HL-60 (cell line): ENCODE measurements around the gene EBLN2.
A peak's percentile ranks its signal among the peaks of the same experiment; 100 is the strongest.

ENCODE experiments used
- DNase-seq, 2 experiments: peaks; one replicate each; pipeline ENCODE4 v3.0.0-alpha.2; 2010 to 2020; ENCODE audit warnings: low read depth in 1 of 2, low spot score in 1 of 2
- H3K27ac ChIP-seq: fragments of 250-450 bp; sonication (Bioruptor Pico); replicated peaks from 2 replicates; pipeline ENCODE4 v1.5.1; 2020; ENCODE audit warnings: mild to moderate bottlenecking, moderate library complexity
- H3K27me3 ChIP-seq: fragments of 250-450 bp; sonication (Bioruptor Pico); 2 replicates; pipeline ENCODE4 v1.5.1; 2021; ENCODE audit warnings: mild to moderate bottlenecking, moderate library complexity; ENCODE audit not compliant: insufficient read depth, poor library complexity, severe bottlenecking
- H3K4me3 ChIP-seq: replicated peaks from 2 replicates; pipeline ENCODE4 v1.5.1; 2011; ENCODE audit warnings: mild to moderate bottlenecking, control low read depth, low read length; ENCODE audit not compliant: insufficient read depth
- GABPA ChIP-seq: IDR thresholded peaks from 2 replicates; pipeline ENCODE4 v1.6.1; 2012; ENCODE audit warnings: low read depth
- POLR2AphosphoS5 ChIP-seq: IDR thresholded peaks from 2 replicates; pipeline ENCODE4 v1.6.1; 2012; ENCODE audit warnings: low read depth
- SPI1 ChIP-seq: IDR thresholded peaks from 2 replicates; pipeline ENCODE4 v1.6.1; 2012; ENCODE audit warnings: low read depth, mild to moderate bottlenecking, borderline replicate concordance
- TF ChIP-seq, protein P1 (sequence below): IDR thresholded peaks from one replicate; pipeline ENCODE4 v1.5.1; 2011; ENCODE audit warnings: low read length, control low read depth, inconsistent platforms; ENCODE audit not compliant: insufficient read depth
- TF ChIP-seq, protein P2 (sequence below): IDR thresholded peaks from 2 replicates; pipeline ENCODE4 v1.6.1; 2012; ENCODE audit warnings: low read depth; ENCODE audit not compliant: insufficient replicate concordance

EBLN2 gene

DNA sequence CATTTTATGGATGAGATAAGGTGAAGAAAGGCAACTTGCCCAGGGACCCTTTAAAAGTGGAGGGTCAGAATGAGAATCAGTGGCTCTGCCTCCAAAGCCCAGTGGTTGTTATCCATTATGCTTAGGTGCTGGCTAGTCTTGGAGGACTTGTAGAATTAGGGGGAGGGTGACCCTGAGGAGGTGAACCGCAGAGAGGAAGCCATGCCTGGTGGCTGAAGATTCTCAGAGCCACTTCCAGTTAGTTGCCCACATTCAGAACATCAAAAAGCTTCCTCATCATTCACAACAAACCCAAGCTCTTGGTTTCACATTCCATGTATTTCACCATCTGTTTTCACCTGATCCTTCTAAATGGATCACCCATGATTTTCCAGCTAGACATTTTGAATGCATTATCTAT is 11.2 kb downstream of the EBLN2 start:
- H3K27me3 ChIP-seq, result no peaks in the 10 kb centered on the region
- no peak overlapping the region for H3K27ac ChIP-seq
- no peak overlapping the region for H3K4me3 ChIP-seq
- TF ChIP-seq SPI1 (peak; percentile 73), GABPA (no peak)
- peak; percentile 35 to 70 for DNase-seq

DNA sequence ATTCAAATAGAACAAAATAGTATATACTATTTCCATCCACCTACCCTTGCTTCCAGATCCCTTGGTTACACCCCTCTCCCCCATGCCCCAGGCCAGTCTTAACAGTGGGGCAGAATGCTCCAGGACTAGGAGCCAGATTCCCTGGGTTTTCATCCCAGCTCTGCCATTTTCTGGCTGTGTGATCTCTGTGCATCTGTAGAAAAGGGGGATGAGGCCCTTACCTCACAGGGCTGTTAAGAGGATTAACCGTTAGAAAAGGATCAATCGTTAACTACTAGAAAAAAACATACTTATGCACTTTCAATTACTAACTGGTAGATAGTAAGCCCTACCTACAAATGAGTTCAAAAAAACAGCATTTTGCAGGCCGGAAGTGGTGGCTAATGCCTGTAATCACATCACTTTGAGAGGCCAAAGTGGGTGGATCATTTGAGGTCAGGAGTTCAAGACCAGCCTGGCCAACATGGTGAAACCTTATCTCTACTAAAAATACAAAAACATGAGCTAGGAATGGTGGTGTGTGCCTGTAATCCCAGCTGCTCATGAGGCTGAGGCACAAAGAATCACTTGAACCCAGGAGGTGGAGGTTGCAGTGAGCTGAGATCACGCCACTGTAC is 11.7 kb downstream of the EBLN2 start:
- DNase-seq, result no peak
- no peak overlapping the region for H3K27ac ChIP-seq
- no peaks in the 10 kb centered on the region for H3K27me3 ChIP-seq
- H3K4me3 ChIP-seq, result no peak overlapping the region
- TF ChIP-seq, protein P1, sequence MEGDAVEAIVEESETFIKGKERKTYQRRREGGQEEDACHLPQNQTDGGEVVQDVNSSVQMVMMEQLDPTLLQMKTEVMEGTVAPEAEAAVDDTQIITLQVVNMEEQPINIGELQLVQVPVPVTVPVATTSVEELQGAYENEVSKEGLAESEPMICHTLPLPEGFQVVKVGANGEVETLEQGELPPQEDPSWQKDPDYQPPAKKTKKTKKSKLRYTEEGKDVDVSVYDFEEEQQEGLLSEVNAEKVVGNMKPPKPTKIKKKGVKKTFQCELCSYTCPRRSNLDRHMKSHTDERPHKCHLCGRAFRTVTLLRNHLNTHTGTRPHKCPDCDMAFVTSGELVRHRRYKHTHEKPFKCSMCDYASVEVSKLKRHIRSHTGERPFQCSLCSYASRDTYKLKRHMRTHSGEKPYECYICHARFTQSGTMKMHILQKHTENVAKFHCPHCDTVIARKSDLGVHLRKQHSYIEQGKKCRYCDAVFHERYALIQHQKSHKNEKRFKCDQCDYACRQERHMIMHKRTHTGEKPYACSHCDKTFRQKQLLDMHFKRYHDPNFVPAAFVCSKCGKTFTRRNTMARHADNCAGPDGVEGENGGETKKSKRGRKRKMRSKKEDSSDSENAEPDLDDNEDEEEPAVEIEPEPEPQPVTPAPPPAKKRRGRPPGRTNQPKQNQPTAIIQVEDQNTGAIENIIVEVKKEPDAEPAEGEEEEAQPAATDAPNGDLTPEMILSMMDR, result no peak
- TF ChIP-seq GABPA (no peak), SPI1 (no peak), POLR2AphosphoS5 (no peak)
- TF ChIP-seq, protein P2, sequence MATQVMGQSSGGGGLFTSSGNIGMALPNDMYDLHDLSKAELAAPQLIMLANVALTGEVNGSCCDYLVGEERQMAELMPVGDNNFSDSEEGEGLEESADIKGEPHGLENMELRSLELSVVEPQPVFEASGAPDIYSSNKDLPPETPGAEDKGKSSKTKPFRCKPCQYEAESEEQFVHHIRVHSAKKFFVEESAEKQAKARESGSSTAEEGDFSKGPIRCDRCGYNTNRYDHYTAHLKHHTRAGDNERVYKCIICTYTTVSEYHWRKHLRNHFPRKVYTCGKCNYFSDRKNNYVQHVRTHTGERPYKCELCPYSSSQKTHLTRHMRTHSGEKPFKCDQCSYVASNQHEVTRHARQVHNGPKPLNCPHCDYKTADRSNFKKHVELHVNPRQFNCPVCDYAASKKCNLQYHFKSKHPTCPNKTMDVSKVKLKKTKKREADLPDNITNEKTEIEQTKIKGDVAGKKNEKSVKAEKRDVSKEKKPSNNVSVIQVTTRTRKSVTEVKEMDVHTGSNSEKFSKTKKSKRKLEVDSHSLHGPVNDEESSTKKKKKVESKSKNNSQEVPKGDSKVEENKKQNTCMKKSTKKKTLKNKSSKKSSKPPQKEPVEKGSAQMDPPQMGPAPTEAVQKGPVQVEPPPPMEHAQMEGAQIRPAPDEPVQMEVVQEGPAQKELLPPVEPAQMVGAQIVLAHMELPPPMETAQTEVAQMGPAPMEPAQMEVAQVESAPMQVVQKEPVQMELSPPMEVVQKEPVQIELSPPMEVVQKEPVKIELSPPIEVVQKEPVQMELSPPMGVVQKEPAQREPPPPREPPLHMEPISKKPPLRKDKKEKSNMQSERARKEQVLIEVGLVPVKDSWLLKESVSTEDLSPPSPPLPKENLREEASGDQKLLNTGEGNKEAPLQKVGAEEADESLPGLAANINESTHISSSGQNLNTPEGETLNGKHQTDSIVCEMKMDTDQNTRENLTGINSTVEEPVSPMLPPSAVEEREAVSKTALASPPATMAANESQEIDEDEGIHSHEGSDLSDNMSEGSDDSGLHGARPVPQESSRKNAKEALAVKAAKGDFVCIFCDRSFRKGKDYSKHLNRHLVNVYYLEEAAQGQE, result no peak

DNA sequence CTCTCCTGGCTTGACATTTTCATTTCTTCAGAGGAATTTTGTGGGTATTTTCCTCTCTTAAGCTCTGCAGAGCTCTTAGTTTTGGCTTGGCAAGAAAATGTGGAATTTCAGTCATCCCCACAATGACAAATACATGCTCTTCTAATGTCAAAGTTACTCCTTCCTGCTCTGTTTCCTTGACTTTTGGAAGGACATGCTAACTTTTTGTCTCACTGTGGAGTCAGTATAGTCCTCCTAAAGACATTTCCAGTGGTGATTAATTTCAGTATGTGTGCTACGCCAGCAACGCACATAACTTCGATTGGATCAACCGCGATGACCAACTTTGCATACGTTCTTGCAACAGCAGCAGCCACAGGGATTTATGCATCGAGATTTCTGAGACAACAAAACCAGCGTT is 13.3 kb downstream of the EBLN2 start:
- H3K4me3 ChIP-seq, result no peak overlapping the region

More for the DNA sequence above, 13.3 kb downstream of the EBLN2 start:
- no peak for TF ChIP-seq POLR2AphosphoS5
- TF ChIP-seq, protein P1, result no peak
- TF ChIP-seq, protein P2, result no peak
- no peak for TF ChIP-seq GABPA
- no peak for TF ChIP-seq SPI1
- DNase-seq, result no peak
- Histone ChIP-seq H3K27me3 (no peaks in the 10 kb centered on the region), H3K27ac (no peak overlapping the region)
